ENCODE results near the gene RGR.
A peak's percentile ranks its signal among the peaks of the same experiment; 100 is the strongest.

RGR gene

GRCh38 chr10:84224411-84225028 is 20.3 kb upstream of the RGR start:
- H3K4me1 Mint-ChIP-seq, result no peaks in the 10 kb centered on the region
- H3K36me3 Mint-ChIP-seq (ENCODE audit: low read depth), result no peaks in the 10 kb centered on the region
- peak; percentile 79 for DNase-seq
- H3K27me3 Mint-ChIP-seq (ENCODE audit: low read depth, poor library complexity), result peaks cover 17% of the 10 kb centered on the region
- H3K27ac Mint-ChIP-seq, result no peak overlapping the region
- TF ChIP-seq CTCF (IDR thresholded peaks at IDR 0.05), result no peak
- H3K4me3 Mint-ChIP-seq, result no peak overlapping the region
- no peaks in the 10 kb centered on the region for H3K9me3 Mint-ChIP-seq

- no peaks in the 10 kb centered on the region for H3K36me3 Mint-ChIP-seq (ENCODE audit: low read depth)
- H3K9me3 Mint-ChIP-seq, result no peaks in the 10 kb centered on the region
- H3K27ac Mint-ChIP-seq, result no peak within 1 kb of the TSS
- peaks cover 24% of the 10 kb centered on the region for H3K27me3 Mint-ChIP-seq (ENCODE audit: low read depth, poor library complexity)
- no peak within 1 kb of the TSS for H3K4me3 Mint-ChIP-seq
- TF ChIP-seq CTCF (IDR thresholded peaks at IDR 0.05), result no peak
- DNase-seq, result no peak
- no peaks in the 10 kb centered on the region for H3K4me1 Mint-ChIP-seq
Measured at GRCh38 chr10:84225427-84226173, 19.3 kb upstream of the RGR start, which contains the start of gene LRIT2. Gene LRIT2 (minus strand): TSS chr10:84225544. CDS start chr10:84225520, 24 bp downstream.

GRCh38 chr10:84226616-84227015 is 18.2 kb upstream of the RGR start:
- TF ChIP-seq CTCF (IDR thresholded peaks at IDR 0.05), result no peak
- Mint-ChIP-seq H3K27ac (no peak overlapping the region), H3K9me3 (no peaks in the 10 kb centered on the region), H3K4me3 (no peak overlapping the region), H3K4me1 (no peaks in the 10 kb centered on the region), H3K27me3 (ENCODE audit: low read depth, poor library complexity) (peaks cover 28% of the 10 kb centered on the region), H3K36me3 (ENCODE audit: low read depth) (no peaks in the 10 kb centered on the region)
- no peak for DNase-seq

GRCh38 chr10:84227810-84228209 is 17.0 kb upstream of the RGR start:
- Mint-ChIP-seq H3K4me3 (no peak overlapping the region), H3K27me3 (ENCODE audit: low read depth, poor library complexity) (peaks cover 28% of the 10 kb centered on the region), H3K9me3 (no peaks in the 10 kb centered on the region), H3K4me1 (no peaks in the 10 kb centered on the region), H3K27ac (no peak overlapping the region), H3K36me3 (ENCODE audit: low read depth) (no peaks in the 10 kb centered on the region)
- no peak for DNase-seq
- no peak for TF ChIP-seq CTCF (IDR thresholded peaks at IDR 0.05)

- no peaks in the 10 kb centered on the region for H3K4me1 Mint-ChIP-seq
Measured at GRCh38 chr10:84230359-84230758, 14.5 kb upstream of the RGR start.

More at GRCh38 chr10:84230359-84230758, 14.5 kb upstream of the RGR start:
- H3K4me3 Mint-ChIP-seq, result no peak overlapping the region
- H3K9me3 Mint-ChIP-seq, result no peaks in the 10 kb centered on the region
- no peak for DNase-seq
- H3K36me3 Mint-ChIP-seq (ENCODE audit: low read depth), result no peaks in the 10 kb centered on the region
- peaks cover 28% of the 10 kb centered on the region for H3K27me3 Mint-ChIP-seq (ENCODE audit: low read depth, poor library complexity)
- TF ChIP-seq CTCF (IDR thresholded peaks at IDR 0.05), result no peak
- no peak overlapping the region for H3K27ac Mint-ChIP-seq

Data from nephron progenitor cell (in vitro differentiated cells).